ENCODE results near the gene HRG.
A peak's percentile ranks its signal among the peaks of the same experiment; 100 is the strongest.
"Not testable (repeated sequence)": the region's sequence is repeated elsewhere in the genome, so short reads cannot be mapped to it uniquely, and the experiment has no call there.

Gene HRG, protein sequence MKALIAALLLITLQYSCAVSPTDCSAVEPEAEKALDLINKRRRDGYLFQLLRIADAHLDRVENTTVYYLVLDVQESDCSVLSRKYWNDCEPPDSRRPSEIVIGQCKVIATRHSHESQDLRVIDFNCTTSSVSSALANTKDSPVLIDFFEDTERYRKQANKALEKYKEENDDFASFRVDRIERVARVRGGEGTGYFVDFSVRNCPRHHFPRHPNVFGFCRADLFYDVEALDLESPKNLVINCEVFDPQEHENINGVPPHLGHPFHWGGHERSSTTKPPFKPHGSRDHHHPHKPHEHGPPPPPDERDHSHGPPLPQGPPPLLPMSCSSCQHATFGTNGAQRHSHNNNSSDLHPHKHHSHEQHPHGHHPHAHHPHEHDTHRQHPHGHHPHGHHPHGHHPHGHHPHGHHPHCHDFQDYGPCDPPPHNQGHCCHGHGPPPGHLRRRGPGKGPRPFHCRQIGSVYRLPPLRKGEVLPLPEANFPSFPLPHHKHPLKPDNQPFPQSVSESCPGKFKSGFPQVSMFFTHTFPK

GRCh38 chr3:186665625-186666188 is at the start of gene HRG:
Gene HRG (plus strand): TSS chr3:186666014. CDS start chr3:186666032, 18 bp downstream.
- no peak for DNase-seq (ENCODE audit: low read depth in 1 of 2, low spot score in 1 of 2)

GRCh38 chr3:186616299-186616617 is 49.6 kb upstream of the HRG start:
- DNase-seq (ENCODE audit: low read depth in 1 of 2, low spot score in 1 of 2) = no peak

GRCh38 chr3:186617036-186617946 is 48.5 kb upstream of the HRG start:
- peak; percentile 72 to 73 for DNase-seq (ENCODE audit: low read depth in 1 of 2, low spot score in 1 of 2)

GRCh38 chr3:186618318-186618938 is 47.4 kb upstream of the HRG start:
- no peak for DNase-seq (ENCODE audit: low read depth in 1 of 2, low spot score in 1 of 2)

DNA sequence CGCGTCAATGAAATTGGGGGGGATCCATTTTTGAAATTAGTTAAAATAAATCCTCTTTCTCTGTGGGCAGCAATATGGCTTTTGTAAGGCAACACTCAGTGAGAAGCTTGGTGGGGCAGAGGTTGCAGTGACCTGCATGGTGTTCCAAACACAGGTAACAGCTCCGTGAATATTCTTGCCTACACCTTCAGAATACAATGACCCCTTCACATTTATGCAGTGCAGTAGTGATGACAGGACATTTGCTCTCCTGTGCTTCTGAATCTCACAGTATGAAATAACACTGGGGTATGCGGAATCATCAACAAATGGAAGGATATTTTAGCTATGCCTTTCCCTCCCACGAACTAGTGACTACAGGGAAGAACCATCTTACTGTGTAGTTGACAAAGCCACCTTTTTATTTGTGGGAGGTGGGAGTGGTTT is 46.0 kb upstream of the HRG start:
- DNase-seq (ENCODE audit: low read depth in 1 of 2, low spot score in 1 of 2) = no peak

- DNase-seq (ENCODE audit: low read depth in 1 of 2, low spot score in 1 of 2) = no peak
Measured at GRCh38 chr3:186620213-186621092, 45.4 kb upstream of the HRG start.

GRCh38 chr3:186621894-186622650 is 43.7 kb upstream of the HRG start:
- DNase-seq (ENCODE audit: low read depth in 1 of 2, low spot score in 1 of 2) = no peak

DNA sequence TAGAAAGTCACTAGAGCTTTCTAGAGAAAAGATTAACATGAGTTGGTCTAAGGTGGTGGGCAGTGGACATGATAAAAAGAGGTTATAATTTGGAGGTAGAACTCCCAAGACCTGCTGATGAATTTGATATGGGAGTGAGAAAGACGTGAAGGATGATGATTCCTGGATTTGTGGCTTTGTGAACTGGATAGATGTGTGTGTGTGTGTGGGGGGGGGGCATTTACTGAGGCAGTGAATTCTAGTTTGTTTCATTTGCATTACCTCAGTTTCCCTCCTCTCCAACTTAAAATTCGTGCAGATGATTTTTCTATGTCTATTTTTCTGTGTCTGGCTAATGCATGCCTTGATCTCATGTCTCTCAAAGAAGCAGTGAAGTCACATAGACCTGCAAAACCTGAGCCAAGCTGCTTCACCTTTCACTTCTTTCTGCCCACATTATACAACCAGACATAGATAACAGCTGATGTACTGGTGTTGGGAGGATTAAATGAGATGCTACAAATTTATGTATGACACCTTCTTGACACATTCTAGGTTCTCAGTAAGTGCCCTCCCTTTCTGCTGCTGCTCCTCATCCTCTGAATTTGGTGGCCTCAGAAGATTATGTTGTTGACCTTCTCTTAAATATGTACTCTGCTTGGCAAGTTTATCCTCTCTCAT is 43.0 kb upstream of the HRG start:
- no peak for DNase-seq (ENCODE audit: low read depth in 1 of 2, low spot score in 1 of 2)

DNA sequence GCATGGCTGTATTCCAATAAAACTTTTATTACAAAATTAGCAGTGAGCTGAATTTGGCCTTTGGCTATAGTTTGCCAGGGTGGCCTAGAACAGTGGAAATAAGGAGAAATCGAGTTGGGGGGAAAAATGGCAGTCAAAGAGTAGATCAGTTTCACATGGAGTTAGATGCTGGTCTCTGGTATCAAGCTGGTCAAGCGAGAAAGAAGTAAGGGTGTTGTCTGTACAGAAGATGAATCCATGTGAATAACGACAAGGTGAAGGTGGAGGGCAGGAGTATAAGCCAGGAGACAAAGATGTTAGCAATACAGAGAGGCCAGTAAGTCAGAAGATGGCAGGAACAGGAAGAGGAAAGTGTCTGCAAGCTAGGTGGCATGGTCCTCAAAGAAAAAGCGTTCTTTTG is 41.2 kb upstream of the HRG start:
- DNase-seq (ENCODE audit: low read depth in 1 of 2, low spot score in 1 of 2) = no peak

GRCh38 chr3:186625600-186626042 is 40.2 kb upstream of the HRG start:
- DNase-seq (ENCODE audit: low read depth in 1 of 2, low spot score in 1 of 2) = no peak

- no peak for DNase-seq (ENCODE audit: low read depth in 1 of 2, low spot score in 1 of 2)
Measured at GRCh38 chr3:186626254-186626847, 39.5 kb upstream of the HRG start.

DNA sequence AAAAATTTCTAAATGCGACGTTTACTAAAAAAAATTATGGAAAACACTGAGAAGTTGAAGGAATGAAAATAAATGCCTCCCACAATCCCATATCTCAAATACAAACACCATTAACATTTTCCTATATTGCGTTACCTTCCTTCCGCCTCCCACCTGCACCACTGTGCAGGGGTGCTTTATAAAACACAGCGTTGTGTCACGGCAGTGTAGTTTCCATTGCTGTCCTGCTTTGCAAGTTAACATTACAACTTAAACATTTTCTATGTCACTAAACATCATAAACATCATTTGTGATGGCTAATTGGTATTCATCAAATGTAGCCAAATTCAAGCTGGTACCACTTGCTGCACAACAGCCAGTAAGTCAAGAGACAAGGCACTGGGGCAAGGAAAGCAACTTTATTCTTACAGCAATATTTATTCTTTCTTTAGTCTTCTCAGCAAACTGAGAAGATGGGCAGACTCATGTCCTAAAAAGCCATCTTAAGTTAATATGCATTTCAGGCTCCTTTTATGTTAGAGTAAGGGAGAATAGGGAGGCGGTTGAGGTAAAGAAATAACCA is 37.9 kb upstream of the HRG start:
- no peak for DNase-seq (ENCODE audit: low read depth in 1 of 2, low spot score in 1 of 2)

DNA sequence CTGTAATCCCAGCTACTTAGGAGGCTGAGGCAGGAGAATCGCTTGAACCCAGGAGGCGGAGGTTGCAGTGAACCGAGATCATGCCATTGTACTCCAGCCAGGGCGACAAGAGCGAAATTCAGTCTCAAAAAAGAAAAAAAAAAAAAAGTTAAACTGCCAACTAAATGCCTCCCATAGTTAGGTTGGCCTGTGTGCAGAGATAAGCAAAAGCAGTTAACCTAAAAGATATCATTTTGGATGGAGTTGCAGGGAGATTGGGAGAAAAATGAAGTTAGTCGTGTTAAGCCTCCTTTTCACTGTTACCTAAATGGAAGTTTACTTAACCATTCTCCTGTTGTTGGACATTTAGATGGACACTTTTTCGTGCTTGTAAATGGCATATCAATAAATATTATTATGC is 37.1 kb upstream of the HRG start:
- DNase-seq (ENCODE audit: low read depth in 1 of 2, low spot score in 1 of 2) = no peak

DNA sequence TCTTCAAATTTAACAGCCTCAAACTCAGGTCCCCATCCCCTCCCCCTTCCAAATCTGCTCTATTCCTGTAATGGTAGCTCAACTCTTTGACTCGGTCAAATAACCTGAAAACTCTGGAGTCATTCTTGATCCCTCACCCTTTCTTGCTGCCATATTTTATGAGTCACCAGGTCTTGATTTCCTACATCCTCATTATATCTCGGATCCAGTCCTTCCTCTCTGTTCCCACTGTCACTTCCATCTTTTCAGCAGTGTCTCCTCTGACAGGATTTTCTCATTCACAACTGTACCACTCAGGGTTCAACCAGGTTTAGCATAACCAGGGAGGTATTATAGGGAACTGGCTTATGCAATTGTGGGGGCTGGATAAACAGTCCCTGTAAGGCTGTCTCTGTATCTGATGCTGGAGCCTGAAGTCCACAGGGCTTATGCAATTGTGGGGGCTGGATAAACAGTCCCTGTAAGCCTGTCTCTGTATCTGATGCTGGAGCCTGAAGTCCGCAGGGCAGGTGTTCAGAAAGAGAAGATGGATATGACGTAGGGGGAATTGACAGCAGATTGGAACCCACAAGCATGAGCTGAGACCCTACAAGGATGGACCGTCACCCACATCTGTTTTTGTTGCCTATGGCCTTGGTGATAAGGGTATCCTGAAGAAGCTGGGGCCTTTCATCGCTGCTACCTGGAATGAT is 34.7 kb upstream of the HRG start:
- no peak for DNase-seq (ENCODE audit: low read depth in 1 of 2, low spot score in 1 of 2)

DNA sequence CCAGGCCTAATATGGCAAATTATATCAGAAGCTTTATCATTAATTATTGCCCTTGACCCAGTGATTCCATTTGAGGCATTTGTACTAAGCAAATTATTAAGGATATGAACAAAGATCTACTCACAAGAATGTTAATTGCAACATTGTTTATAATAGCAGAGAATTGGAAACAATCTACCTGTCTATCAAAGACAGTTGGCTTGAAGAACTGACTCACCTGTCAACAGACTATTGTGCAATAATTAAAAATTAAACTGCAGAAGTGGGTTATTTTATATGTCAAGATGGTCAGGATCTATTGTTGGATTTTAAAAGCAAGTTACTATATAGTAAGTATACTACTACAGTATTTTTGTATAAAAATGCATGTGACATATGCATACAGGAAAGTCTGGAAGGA is 32.3 kb upstream of the HRG start:
- DNase-seq (ENCODE audit: low read depth in 1 of 2, low spot score in 1 of 2) = no peak

- not testable (repeated sequence) for DNase-seq (ENCODE audit: low read depth in 1 of 2, low spot score in 1 of 2)
Measured at GRCh38 chr3:186634207-186634606, 31.6 kb upstream of the HRG start.

- DNase-seq (ENCODE audit: low read depth in 1 of 2, low spot score in 1 of 2) = no peak
Measured at GRCh38 chr3:186635532-186635931, 30.3 kb upstream of the HRG start.

- DNase-seq (ENCODE audit: low read depth in 1 of 2, low spot score in 1 of 2) = no peak
Measured at GRCh38 chr3:186636536-186636935, 29.3 kb upstream of the HRG start.

Measured in activated T-helper 1 cell treated with anti-CD3 and anti-CD28 coated beads, Interleukin-2, amount 50 U/mL, for 16 hours (primary cell).